Testis (tissue), 2 donors: ENCODE results near the gene RTCB.

ENCODE experiments used
- POLR2A ChIP-seq: fragments of 450-650 bp; IDR thresholded peaks from one replicate; pipeline ENCODE4 v1.6.1; 2017; ENCODE audit warnings: antibody characterized with exemption, mild to moderate bottlenecking, moderate library complexity
- TF ChIP-seq, protein P1 (sequence below), 3 experiments: fragments of 450-650 bp in 2 of 3; fragments of 200-600 bp in 1 of 3; sonication (generic) in 1 of 3; IDR thresholded peaks; one replicate each; pipeline ENCODE4 v1.5.1; 2016 to 2019; ENCODE audit warnings: antibody characterized with exemption in 3 of 3, mild to moderate bottlenecking in 2 of 3, moderate library complexity in 1 of 3

DNA sequence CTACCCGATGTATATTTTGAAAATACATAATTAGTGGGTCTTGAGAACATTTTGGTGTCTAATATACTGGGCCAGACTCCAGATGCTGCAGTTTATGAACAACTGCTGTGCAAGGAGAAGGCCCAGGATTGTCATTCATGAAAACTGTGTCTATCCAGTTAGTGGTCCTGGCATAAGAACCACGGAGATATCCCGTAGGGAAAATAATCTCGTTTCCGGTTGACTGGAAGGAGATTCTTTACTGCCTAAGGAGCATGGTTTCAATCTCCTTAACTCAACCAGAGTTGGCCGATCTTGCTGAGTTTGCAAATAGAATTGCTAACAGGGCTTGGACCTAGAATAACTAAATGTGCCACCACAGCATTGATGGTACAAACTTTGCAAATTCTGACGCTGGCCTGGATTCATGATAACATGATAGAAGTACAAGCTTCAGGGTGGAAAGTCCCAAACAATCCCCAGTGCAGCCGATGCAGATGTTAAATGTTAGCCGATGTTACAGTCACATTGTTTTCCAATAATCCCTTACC is 4.6 kb upstream of the RTCB start:
- TF ChIP-seq, protein P1, sequence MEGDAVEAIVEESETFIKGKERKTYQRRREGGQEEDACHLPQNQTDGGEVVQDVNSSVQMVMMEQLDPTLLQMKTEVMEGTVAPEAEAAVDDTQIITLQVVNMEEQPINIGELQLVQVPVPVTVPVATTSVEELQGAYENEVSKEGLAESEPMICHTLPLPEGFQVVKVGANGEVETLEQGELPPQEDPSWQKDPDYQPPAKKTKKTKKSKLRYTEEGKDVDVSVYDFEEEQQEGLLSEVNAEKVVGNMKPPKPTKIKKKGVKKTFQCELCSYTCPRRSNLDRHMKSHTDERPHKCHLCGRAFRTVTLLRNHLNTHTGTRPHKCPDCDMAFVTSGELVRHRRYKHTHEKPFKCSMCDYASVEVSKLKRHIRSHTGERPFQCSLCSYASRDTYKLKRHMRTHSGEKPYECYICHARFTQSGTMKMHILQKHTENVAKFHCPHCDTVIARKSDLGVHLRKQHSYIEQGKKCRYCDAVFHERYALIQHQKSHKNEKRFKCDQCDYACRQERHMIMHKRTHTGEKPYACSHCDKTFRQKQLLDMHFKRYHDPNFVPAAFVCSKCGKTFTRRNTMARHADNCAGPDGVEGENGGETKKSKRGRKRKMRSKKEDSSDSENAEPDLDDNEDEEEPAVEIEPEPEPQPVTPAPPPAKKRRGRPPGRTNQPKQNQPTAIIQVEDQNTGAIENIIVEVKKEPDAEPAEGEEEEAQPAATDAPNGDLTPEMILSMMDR (IDR thresholded peaks at IDR 0.05), result no peak
- no peak for TF ChIP-seq POLR2A
